NCI-H524 (cell line): ENCODE data around the gene ATP9A.
"Not testable (repeated sequence)": the region's sequence is repeated elsewhere in the genome, so short reads cannot be mapped to it uniquely, and the experiment has no call there.

Experiments used
- DNase-seq, 2 experiments: peaks; one replicate each; lab custom pipeline; 2025; lab: John Stamatoyannopoulos, UW

Gene ATP9A

DNA sequence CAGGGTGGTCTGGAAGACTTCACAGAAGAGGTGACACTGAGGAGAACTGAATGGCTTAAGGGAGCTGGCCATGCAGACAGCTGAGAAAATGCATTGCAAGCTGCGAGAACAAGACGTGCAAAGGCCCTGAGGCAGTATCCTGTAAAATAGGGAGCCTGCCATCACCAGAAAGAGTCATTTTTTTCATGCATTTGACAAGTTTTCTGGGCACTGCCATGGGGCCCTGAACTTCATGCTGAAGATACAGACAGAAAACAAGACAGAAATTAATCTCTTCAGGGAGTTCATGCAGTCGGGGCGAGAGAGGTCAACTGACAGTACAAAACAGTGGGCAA is 196.8 kb downstream of the ATP9A start:
- DNase-seq, result no peak

- DNase-seq, result no peak
Measured at GRCh38 chr20:51570739-51571459, 197.3 kb downstream of the ATP9A start.

GRCh38 chr20:51569815-51570738 is 198.1 kb downstream of the ATP9A start:
- no peak for DNase-seq

- DNase-seq, result not testable (repeated sequence)
Measured at GRCh38 chr20:51568533-51568932, 199.7 kb downstream of the ATP9A start.

- DNase-seq, result no peak
Measured at GRCh38 chr20:51567622-51568021, 200.6 kb downstream of the ATP9A start.

- no peak for DNase-seq
Measured at GRCh38 chr20:51566594-51566993, 201.6 kb downstream of the ATP9A start.

- no peak for DNase-seq
Measured at GRCh38 chr20:51565298-51566144, 202.7 kb downstream of the ATP9A start.

DNA sequence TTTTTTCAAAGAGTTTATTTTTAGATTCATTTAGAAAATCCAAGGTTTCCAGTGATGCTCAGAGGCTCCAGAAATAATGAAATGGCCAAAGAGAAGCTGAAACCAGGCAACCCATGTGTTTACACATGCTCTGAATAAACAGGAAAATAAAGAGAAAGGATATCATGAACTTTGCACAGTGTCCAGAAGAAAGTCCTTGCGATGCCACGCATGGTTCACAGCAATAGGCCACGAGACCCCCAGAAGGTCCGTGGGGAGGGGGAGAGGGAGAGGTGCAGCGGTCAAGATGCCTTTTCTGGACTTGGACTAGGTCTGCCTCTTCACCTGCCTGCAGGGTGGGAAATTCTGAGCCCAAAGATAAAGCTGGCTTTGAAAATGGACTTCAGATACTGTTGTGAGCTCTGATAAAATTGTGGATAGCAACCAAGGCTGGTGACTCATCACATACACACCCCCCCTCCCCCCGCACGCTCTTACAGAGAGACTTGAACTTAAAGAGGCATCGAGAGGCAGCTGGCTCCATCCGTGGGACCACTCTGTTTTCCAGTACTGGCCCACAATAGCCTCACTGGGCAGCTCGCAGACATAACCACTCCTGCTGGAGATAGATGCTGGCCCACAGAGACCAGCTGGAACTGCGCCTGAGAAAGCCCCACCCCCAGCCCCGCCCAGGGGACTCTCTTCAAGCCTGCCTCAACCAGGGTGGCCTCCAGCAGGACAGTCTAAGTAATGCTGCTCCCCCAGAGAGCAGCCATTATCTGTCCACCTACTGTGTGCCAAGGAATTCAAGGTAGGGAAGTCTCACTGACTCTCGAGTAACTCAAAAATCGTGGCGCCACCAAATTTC is 204.5 kb downstream of the ATP9A start:
- peak in 1 of 2 experiments; percentile 30 for DNase-seq

DNA sequence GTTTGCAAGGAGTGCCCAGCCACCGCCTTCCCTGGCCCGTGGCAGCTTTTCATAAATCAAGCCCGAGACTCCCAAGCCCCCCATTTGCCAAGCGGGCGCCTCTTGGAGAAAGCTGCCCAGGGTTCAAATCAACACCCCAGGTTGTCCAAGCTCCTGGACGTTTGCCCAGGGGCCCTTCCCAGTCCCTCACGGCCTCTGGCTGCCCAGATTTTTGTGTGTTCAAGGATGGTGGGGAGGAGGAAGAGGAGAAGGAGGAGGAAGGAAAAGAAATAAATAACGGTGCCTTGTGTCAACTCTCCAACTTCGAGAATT is 205.1 kb downstream of the ATP9A start:
- no peak for DNase-seq

DNA sequence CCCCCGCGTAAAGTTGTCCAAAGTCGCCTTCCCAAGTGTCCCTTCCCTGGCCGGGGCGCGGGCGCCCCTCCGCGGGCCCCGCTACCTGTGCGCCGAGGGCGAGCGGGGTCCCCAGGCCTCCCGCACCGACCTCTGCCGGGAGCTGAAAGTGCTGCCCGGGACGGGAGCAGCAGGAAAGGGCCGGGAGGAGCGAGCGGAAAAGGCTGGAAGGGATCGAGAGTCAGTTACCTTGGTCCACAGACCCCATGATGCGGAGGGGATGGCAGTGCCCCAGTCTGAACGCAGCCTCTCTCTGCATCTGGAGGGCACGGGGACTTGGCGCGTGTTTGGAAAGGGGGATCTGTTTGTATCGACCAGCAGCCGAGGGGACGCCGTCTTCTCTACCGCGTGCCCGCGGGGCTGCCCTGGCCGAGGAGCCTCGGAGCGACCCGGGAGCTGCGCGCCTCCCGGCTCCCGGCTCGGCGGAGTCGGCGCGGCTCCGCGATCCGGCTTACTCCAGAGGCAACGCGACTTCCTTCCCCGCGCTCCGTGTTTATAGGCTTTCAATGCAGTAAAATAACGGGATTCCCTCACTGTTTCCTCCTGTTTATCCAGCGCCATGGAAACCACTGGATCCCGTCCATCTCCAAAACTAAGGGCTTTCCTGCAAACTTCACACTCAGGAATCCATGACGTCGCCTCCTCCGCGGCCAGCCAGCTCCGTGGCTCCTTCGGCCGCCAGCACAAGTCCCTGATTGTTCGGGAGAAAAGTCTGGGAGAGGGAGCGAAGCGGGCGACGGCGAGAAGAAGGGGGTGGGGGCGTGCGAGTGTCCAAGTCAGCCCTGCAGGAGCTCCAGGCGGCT is 205.6 kb downstream of the ATP9A start:
- DNase-seq, result peak in 1 of 2 experiments; percentile 42

- no peak for DNase-seq
Measured at GRCh38 chr20:51562027-51562331, 206.2 kb downstream of the ATP9A start.

GRCh38 chr20:51560550-51561307 is 207.5 kb downstream of the ATP9A start:
- no peak for DNase-seq

DNA sequence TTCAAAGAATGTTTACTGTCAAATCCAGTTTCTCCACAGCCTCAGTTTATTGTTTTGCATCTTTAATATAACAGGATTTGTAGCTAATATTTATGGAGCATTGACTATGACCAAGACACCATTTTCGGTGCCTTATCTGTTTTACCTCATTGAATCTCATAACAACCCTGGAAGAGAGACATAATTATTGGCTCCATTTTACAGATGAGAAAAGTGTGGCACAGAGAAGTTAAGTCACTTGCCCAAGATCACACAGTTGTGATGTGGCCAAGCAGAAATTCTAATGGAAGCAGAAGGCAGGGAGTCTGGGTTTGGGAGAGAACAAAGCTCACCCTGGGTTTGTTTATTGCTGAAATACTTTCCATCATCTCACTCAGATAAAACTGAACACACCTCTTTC is 208.1 kb downstream of the ATP9A start:
- no peak for DNase-seq

GRCh38 chr20:51554538-51555165 is 213.5 kb downstream of the ATP9A start:
- DNase-seq, result no peak

GRCh38 chr20:51553897-51554486 is 214.2 kb downstream of the ATP9A start:
- DNase-seq, result no peak

DNA sequence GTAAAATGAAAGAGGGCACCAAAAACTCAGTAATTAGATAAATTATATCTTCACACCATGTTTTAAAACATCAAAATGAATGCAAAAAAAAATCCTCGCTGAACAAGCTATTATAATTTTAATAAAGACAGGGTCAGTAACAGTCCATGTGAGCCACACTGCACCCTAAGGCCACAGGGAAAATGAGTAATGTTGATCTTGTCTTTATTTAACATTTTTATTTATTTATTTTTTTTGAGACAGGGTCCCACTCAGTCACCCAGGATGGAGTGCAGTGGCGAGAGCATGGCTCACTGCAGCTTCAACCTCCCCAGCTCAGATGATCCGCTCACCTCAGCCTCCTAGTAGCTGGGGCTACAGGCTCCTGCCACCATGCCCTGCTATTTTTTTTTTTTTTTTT is 217.0 kb downstream of the ATP9A start:
- no peak for DNase-seq

GRCh38 chr20:51549474-51549873 is 218.7 kb downstream of the ATP9A start:
- no peak for DNase-seq

- no peak for DNase-seq
Measured at GRCh38 chr20:51547951-51548350, 220.2 kb downstream of the ATP9A start.
